ENCODE measurements around the gene PCDH9.

The PCDH9 gene

DNA sequence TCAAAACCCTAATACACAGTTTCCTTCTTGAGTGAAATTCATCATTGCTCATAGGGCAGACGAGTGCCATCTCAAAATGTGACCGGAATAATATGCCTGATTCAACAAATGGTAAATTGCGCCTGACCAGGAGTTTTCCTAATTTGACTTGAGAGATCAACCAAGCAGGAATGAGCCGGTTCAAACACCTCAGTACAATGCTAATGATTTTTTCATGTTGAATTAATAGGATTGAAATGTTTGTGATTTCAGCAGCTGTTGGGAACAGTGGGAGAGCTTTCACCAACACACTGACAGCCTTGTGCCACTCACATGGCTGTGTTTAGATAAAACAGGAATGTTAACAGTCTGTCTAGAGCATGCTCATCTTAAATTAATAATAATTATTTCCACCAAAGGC is 484.8 kb downstream of the PCDH9 start:
- DNase-seq (ENCODE audit: low read depth in 1 of 2, low spot score in 1 of 2), result no peak

DNA sequence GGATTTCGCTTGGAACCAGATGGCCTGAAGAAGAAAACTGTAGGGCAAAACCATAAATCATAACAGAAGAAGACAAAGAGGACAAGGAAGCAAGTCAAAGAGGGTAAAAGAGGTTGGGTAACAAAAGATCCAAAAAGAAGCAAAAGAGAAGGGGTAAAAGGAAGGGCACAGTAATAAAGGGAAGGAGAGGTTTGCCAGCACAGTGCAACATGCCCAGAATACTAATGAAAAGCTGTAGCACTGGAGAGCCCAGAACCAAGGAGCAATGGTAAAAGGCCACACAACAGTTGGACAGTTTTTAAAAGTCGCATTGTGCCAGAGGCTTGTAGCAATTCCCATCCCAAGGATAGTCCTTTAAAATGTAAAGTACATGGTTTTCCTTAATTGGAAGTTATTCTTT is 506.6 kb downstream of the PCDH9 start:
- TF ChIP-seq, protein P1, sequence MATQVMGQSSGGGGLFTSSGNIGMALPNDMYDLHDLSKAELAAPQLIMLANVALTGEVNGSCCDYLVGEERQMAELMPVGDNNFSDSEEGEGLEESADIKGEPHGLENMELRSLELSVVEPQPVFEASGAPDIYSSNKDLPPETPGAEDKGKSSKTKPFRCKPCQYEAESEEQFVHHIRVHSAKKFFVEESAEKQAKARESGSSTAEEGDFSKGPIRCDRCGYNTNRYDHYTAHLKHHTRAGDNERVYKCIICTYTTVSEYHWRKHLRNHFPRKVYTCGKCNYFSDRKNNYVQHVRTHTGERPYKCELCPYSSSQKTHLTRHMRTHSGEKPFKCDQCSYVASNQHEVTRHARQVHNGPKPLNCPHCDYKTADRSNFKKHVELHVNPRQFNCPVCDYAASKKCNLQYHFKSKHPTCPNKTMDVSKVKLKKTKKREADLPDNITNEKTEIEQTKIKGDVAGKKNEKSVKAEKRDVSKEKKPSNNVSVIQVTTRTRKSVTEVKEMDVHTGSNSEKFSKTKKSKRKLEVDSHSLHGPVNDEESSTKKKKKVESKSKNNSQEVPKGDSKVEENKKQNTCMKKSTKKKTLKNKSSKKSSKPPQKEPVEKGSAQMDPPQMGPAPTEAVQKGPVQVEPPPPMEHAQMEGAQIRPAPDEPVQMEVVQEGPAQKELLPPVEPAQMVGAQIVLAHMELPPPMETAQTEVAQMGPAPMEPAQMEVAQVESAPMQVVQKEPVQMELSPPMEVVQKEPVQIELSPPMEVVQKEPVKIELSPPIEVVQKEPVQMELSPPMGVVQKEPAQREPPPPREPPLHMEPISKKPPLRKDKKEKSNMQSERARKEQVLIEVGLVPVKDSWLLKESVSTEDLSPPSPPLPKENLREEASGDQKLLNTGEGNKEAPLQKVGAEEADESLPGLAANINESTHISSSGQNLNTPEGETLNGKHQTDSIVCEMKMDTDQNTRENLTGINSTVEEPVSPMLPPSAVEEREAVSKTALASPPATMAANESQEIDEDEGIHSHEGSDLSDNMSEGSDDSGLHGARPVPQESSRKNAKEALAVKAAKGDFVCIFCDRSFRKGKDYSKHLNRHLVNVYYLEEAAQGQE (IDR thresholded peaks at IDR 0.05; ENCODE audit: insufficient replicate concordance, low read depth), result no peak
- TF ChIP-seq SPI1 (IDR thresholded peaks at IDR 0.05; ENCODE audit: borderline replicate concordance, low read depth) (no peak), POLR2AphosphoS5 (IDR thresholded peaks at IDR 0.05; ENCODE audit: low read depth) (no peak), GABPA (IDR thresholded peaks at IDR 0.05; ENCODE audit: low read depth) (no peak)
- TF ChIP-seq, protein P2, sequence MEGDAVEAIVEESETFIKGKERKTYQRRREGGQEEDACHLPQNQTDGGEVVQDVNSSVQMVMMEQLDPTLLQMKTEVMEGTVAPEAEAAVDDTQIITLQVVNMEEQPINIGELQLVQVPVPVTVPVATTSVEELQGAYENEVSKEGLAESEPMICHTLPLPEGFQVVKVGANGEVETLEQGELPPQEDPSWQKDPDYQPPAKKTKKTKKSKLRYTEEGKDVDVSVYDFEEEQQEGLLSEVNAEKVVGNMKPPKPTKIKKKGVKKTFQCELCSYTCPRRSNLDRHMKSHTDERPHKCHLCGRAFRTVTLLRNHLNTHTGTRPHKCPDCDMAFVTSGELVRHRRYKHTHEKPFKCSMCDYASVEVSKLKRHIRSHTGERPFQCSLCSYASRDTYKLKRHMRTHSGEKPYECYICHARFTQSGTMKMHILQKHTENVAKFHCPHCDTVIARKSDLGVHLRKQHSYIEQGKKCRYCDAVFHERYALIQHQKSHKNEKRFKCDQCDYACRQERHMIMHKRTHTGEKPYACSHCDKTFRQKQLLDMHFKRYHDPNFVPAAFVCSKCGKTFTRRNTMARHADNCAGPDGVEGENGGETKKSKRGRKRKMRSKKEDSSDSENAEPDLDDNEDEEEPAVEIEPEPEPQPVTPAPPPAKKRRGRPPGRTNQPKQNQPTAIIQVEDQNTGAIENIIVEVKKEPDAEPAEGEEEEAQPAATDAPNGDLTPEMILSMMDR (IDR thresholded peaks at IDR 0.05; ENCODE audit: insufficient read depth, low read length), result no peak
- H3K4me3 ChIP-seq (replicated peaks; ENCODE audit: insufficient read depth, low read length), result no peak overlapping the region
- H3K27ac ChIP-seq (replicated peaks), result no peak overlapping the region
- DNase-seq (ENCODE audit: low read depth in 1 of 2, low spot score in 1 of 2), result no peak
- no peaks in the 10 kb centered on the region for H3K27me3 ChIP-seq (ENCODE audit: insufficient read depth, poor library complexity, severe bottlenecking)

More for the DNA sequence above, 484.8 kb downstream of the PCDH9 start:
- Histone ChIP-seq H3K27me3 (ENCODE audit: insufficient read depth, poor library complexity, severe bottlenecking) (no peaks in the 10 kb centered on the region), H3K27ac (replicated peaks) (no peak overlapping the region), H3K4me3 (replicated peaks; ENCODE audit: insufficient read depth, low read length) (no peak overlapping the region)
- TF ChIP-seq, protein P2 (IDR thresholded peaks at IDR 0.05; ENCODE audit: insufficient read depth, low read length), result no peak
- TF ChIP-seq, protein P1 (IDR thresholded peaks at IDR 0.05; ENCODE audit: insufficient replicate concordance, low read depth), result no peak
- TF ChIP-seq SPI1 (IDR thresholded peaks at IDR 0.05; ENCODE audit: borderline replicate concordance, low read depth) (no peak), GABPA (IDR thresholded peaks at IDR 0.05; ENCODE audit: low read depth) (no peak), POLR2AphosphoS5 (IDR thresholded peaks at IDR 0.05; ENCODE audit: low read depth) (no peak)

DNA sequence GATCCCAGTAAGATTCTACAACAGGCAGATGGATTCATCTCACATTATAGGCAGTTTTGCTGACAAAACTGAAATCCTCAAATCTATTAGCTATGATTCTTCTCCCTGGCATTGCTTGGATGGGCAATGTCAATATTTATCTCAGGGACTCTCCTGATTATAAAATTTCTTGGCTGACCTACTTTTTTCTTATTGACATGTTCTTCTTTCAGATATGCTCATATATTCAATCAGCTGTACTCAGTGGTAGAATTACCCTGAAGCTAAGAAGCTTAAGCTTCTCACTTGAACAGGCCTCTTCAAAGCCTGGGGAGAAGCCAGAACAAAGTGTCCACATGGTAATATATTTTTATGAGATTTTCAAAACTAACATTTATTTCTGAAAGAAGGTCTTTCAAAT is 513.6 kb downstream of the PCDH9 start:
- no peak for DNase-seq (ENCODE audit: low read depth in 1 of 2, low spot score in 1 of 2)
- Histone ChIP-seq H3K4me3 (replicated peaks; ENCODE audit: insufficient read depth, low read length) (no peak overlapping the region), H3K27ac (replicated peaks) (no peak overlapping the region), H3K27me3 (ENCODE audit: insufficient read depth, poor library complexity, severe bottlenecking) (no peaks in the 10 kb centered on the region)
- TF ChIP-seq SPI1 (IDR thresholded peaks at IDR 0.05; ENCODE audit: borderline replicate concordance, low read depth), result no peak
- no peak for TF ChIP-seq POLR2AphosphoS5 (IDR thresholded peaks at IDR 0.05; ENCODE audit: low read depth)
- no peak for TF ChIP-seq GABPA (IDR thresholded peaks at IDR 0.05; ENCODE audit: low read depth)
- TF ChIP-seq, protein P1 (IDR thresholded peaks at IDR 0.05; ENCODE audit: insufficient replicate concordance, low read depth), result no peak
- TF ChIP-seq, protein P2 (IDR thresholded peaks at IDR 0.05; ENCODE audit: insufficient read depth, low read length), result no peak
